Astrocyte of the cerebellum (primary cell): Measurements from ENCODE around the gene MAGI1.

Source experiments
- DNase-seq: peaks from one replicate; pipeline ENCODE4 v3.0.0-alpha.2; 2011; ENCODE audit warnings: low read depth
- H3K4me3 ChIP-seq: 2 replicates; pipeline ENCODE4 v1.5.1; 2011; ENCODE audit warnings: mild to moderate bottlenecking, low read depth, low read length, moderate library complexity
- in situ Hi-C: cut with HindIII; loops from 2 replicates; pipeline ENCODE4 v1.10.0; 2017; ENCODE audit warnings: low sequenced_read_pairs
- TF ChIP-seq, protein P1 (sequence below): IDR thresholded peaks from 2 replicates; pipeline ENCODE4 v1.5.1; 2012; ENCODE audit warnings: low read length, low read depth, moderate library complexity, mild to moderate bottlenecking; ENCODE audit errors: missing control alignments

MAGI1 gene

DNA sequence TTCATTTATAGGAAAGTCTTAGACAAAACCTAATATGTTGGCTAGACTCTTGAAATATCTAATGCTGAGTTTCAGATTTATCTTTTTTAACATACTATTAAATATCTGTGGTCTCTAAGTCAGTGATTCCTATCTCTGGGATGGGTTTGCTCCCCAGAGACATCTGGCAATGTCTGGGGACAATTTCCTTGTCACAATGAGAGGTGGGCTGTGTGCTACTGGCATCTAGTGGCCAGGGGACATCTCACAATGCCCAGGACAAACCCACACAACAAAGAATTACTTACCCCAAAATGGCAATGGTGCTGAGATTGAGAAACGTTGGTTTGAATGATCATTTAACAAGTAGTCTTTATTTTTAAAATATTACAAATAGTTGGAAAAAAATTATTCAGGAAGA is 602.1 kb downstream of the MAGI1 start:
- TF ChIP-seq, protein P1, sequence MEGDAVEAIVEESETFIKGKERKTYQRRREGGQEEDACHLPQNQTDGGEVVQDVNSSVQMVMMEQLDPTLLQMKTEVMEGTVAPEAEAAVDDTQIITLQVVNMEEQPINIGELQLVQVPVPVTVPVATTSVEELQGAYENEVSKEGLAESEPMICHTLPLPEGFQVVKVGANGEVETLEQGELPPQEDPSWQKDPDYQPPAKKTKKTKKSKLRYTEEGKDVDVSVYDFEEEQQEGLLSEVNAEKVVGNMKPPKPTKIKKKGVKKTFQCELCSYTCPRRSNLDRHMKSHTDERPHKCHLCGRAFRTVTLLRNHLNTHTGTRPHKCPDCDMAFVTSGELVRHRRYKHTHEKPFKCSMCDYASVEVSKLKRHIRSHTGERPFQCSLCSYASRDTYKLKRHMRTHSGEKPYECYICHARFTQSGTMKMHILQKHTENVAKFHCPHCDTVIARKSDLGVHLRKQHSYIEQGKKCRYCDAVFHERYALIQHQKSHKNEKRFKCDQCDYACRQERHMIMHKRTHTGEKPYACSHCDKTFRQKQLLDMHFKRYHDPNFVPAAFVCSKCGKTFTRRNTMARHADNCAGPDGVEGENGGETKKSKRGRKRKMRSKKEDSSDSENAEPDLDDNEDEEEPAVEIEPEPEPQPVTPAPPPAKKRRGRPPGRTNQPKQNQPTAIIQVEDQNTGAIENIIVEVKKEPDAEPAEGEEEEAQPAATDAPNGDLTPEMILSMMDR = peak; percentile 54
- no peak overlapping the region for H3K4me3 ChIP-seq
- in situ Hi-C loops = no loop called here
- no peak for DNase-seq

DNA sequence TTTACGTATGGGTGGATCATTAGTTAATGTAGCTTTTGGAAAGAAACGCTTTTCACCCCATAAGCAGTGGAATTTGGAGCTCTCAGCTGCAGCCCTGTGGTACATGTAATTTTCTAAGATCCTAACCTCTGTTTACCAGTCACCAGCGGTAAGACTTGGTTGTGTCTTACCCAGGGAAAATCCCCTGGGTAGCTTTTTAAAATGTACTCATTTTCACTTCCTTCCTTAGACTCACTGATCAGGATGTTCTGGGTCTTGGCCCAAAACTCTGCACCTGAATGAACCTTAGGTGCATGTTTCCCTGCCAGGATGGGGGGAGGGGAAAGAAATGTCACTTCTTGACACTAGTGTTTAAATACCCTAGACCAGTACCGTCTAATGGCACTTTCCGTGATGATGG is 605.2 kb downstream of the MAGI1 start:
- in situ Hi-C loops = no loop called here
- no peak overlapping the region for H3K4me3 ChIP-seq
- TF ChIP-seq, protein P1 = no peak
- no peak for DNase-seq

DNA sequence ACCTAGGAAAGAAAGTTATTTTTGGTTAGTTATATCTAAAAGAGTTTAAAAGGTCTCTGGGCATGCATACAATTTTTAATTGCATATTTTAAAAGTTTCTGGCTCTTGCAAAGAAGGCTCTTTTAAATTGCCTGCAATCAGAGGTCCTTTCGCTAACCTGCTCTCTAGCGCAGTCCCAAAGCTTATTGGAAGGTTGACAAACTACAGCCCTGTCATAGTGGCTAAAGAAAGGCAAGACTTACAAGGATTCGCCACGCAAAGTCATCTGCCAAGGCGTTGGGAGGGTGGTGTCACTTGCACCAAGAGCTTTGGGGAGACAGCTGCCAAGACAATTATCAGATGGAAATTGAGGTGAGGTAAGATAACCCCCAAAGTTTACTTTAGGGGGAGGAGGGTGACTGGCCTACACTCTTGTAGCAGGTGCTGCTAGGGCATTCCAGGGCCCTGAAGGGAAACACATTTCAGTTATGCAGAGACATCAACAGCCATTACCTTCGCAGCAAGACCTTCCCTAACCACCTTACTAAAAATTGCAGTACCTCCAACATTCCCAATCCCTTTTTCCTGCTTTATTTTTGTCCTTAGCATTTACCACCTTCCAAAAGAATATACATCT is 606.2 kb downstream of the MAGI1 start:
- H3K4me3 ChIP-seq = no peak overlapping the region
- in situ Hi-C loops = no loop called here
- TF ChIP-seq, protein P1 = no peak
- DNase-seq = no peak

DNA sequence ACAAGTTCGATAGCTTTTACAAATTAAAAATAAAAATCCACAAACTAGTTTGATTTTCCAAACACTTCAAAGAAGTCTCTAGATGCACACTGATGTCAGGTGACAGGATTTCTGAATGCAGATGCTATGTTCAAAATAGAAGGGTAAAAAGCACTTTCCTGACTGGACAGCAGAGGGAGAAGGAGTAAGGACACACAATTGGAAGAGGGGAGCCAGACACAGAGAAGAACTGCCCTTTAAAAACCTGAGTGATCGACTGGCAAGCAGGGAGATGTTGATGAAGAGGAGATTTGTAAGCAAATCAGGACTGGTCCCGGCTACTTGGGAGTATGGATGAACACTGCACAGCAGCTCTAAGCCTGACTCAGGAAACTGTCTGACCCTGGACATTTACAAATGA is 612.8 kb downstream of the MAGI1 start:
- in situ Hi-C loops = no loop called here
- H3K4me3 ChIP-seq = no peak overlapping the region
- TF ChIP-seq, protein P1 = peak; percentile 65
- DNase-seq = peak; percentile 18

DNA sequence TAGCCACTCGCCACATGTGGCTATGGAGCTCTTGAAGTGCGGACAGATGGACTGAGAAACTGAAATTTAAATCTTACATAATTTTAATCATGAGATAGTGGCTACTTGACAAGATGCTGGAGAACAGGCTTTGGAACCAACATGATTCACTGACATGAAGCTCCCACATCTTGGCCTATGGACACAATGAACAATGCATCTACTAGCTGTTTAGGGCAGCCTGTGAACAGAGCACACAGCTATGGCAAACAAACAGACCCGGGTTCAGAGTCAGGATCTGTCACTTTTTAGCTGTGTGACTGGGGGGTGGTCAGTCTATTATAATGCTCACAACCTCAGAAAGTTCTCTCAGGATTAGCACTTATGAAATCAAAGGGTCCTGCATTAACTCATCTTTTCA is 616.6 kb downstream of the MAGI1 start:
- no peak overlapping the region for H3K4me3 ChIP-seq
- in situ Hi-C loops = no loop called here
- TF ChIP-seq, protein P1 = no peak
- no peak for DNase-seq

DNA sequence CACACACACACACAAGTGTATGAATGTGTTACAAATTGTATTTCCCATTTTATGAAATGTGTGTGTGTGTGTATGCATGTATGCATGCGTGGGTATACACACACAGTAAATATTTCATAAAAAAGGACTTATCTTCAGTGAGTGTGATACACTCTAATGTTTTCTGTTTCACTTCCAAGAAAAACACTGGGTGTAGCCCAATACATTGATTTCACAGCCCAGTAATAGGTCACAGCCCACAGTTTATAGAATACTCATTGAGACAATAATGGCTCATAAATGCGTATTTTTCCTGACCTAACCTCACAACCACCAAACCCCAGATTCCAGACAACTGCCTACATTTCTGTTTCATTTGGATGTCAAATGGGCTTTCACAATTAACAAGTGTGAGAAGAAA is 619.5 kb downstream of the MAGI1 start:
- DNase-seq = no peak
- no peak overlapping the region for H3K4me3 ChIP-seq
- TF ChIP-seq, protein P1 = no peak
- in situ Hi-C loops = no loop called here
